HG03571 (cell line): ENCODE results near the gene NSUN2.
"Not testable (repeated sequence)": the region's sequence is repeated elsewhere in the genome, so short reads cannot be mapped to it uniquely, and the experiment has no call there.

Experiments used
- ATAC-seq: cut with Tn5 transposase; IDR thresholded peaks from one replicate; pipeline ENCODE4 v1.9.1; 2021; ENCODE audit not compliant: unreplicated experiment

The NSUN2 gene

GRCh38 chr5:6584727-6585126, 48.1 kb downstream of the NSUN2 start:
- ATAC-seq = no peak

- ATAC-seq = no peak
Observed at GRCh38 chr5:6584101-6584645, 48.7 kb downstream of the NSUN2 start.

- ATAC-seq = no peak
Observed at GRCh38 chr5:6583049-6583880, 49.6 kb downstream of the NSUN2 start.

GRCh38 chr5:6582507-6583048, 50.3 kb downstream of the NSUN2 start:
- no peak for ATAC-seq

- no peak for ATAC-seq
Observed at GRCh38 chr5:6581559-6582426, 51.1 kb downstream of the NSUN2 start.

- ATAC-seq = no peak
Observed at GRCh38 chr5:6581090-6581489, 51.8 kb downstream of the NSUN2 start.

- no peak for ATAC-seq
Observed at GRCh38 chr5:6579535-6579934, 53.3 kb downstream of the NSUN2 start.

- no peak for ATAC-seq
Observed at GRCh38 chr5:6578676-6579343, 54.0 kb downstream of the NSUN2 start.

GRCh38 chr5:6576861-6577501, 55.9 kb downstream of the NSUN2 start:
- ATAC-seq = no peak

- ATAC-seq = no peak
Observed at GRCh38 chr5:6574537-6575245, 58.2 kb downstream of the NSUN2 start.

- no peak for ATAC-seq
Observed at GRCh38 chr5:6574111-6574510, 58.7 kb downstream of the NSUN2 start.

- ATAC-seq = no peak
Observed at GRCh38 chr5:6573651-6574101, 59.2 kb downstream of the NSUN2 start.

- ATAC-seq = no peak
Observed at GRCh38 chr5:6572825-6573380, 59.9 kb downstream of the NSUN2 start.

GRCh38 chr5:6572086-6572824, 60.6 kb downstream of the NSUN2 start:
- no peak for ATAC-seq

- not testable (repeated sequence) for ATAC-seq
Observed at GRCh38 chr5:6571607-6572006, 61.2 kb downstream of the NSUN2 start.

- ATAC-seq = no peak
Observed at GRCh38 chr5:6570530-6570929, 62.3 kb downstream of the NSUN2 start.

GRCh38 chr5:6568889-6569288, 64.0 kb downstream of the NSUN2 start:
- no peak for ATAC-seq

- no peak for ATAC-seq
Observed at GRCh38 chr5:6568383-6568782, 64.5 kb downstream of the NSUN2 start.

- no peak for ATAC-seq
Observed at GRCh38 chr5:6567835-6568234, 65.0 kb downstream of the NSUN2 start.
